HG02623 (cell line): ENCODE measurements around the gene SMG6.
"Not testable (repeated sequence)": the region's sequence is repeated elsewhere in the genome, so short reads cannot be mapped to it uniquely, and the experiment has no call there.

Experiments used
- ATAC-seq: cut with Tn5 transposase; IDR thresholded peaks from one replicate; pipeline ENCODE4 v1.9.1; 2021; ENCODE audit warnings: moderate library complexity; ENCODE audit not compliant: unreplicated experiment

SMG6 gene

DNA sequence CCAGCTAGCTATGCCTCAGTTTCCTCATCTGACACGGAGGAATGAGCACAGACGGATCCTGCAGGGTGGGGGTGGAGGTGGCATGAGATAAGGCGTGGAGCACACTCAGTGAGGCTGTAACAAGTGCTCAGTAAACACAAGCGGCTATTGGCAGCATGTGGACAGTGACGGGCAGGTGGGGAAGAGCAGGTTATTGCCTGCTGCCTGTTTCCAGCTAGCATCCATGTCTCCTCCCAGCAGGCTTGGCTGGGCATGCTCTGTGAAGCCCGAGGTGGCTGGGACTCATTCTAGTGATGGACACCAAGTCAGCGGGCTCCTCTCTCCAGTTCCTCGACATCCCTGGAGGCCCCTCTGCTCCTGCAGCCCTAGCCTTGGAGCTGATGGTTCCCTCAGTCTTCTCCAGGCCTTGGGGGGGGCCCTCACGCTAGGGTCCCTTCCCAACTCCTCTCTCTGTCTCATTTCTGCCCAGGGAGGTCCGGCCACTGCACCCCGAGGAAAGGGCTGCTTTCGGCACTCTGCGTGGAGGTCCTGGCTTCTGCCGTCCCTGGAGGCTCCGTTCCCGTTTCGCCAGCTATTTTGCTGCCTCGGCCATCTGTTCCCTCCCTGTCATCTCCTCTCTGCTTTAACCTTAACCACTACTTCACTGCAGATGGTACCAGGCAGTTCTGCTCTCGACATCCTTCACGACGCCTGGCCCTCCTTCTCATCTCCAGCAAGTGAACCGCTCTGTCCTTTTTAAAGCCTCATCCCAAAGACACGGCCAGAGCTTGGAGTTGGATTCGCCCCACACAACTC is 284.7 kb downstream of the SMG6 start:
- ATAC-seq, result no peak

DNA sequence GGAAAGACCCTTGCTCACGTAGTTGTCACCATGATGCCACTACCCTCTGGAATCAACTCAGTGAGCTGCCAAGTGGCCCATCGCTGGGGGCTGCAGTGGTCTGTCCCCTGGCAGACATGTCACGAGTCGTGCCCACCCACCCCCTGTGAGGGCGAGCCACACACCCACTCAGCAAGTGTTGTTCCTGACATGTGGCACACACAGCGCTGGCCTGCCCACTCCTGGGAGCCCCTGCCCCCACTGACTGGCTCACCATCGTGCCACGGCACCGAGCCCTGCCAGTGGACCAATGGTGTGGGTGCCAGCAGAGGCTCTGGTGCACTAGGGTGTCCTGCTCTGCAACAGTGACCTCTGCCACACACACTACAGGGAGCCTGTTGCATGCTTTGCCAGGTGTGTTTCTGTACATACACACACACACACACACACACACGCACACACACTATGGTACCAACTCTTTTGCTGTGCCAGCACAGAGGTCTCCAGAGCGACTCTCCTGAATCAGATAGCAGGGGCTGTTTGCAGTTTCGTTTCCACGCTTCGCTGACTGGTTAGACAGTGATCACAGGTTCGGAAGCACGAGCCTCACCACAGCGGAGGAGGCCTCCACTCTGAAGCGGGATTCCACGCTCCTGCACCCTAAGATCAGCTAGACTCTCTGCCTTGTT is 286.2 kb downstream of the SMG6 start:
- no peak for ATAC-seq

DNA sequence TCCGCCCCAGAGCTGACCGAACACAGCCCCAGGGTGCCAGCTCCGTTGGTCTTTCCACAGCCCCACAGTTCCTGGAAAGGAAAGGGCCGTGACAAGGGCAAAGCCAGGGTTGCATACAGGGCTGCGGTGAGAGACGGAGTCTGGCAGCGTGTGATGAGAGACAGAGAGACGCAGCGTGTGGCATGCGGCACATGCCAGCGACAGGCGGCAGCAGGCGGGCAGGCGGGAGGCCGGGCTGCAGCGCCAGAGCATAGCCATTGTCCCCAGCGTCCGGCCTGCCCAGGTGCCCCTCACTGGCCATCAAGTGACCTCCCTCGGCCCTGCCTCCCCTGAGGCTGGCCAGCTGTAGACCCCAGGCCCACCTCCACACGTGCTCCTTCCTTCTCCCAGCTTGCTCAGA is 287.1 kb downstream of the SMG6 start:
- no peak for ATAC-seq

DNA sequence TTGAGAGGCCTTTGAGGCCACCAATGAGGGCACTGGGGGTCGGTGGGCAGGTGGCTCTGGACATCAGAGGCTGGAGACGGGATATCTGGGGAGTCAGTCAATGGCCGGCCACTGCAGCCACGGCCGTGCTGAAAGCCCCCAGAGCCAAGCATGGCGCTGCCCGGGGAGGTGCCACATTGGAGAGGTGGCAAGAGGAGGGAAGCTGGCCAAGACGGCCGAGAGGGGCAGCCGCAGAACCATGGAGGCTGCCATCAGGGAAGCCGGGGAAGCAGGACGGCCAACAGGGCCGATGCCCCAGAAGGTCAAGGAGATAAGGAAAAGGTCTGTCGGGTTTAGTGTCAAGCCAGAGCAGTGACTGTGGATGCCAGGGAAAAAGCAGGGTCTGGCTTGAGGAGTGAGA is 288.3 kb downstream of the SMG6 start:
- ATAC-seq, result no peak

DNA sequence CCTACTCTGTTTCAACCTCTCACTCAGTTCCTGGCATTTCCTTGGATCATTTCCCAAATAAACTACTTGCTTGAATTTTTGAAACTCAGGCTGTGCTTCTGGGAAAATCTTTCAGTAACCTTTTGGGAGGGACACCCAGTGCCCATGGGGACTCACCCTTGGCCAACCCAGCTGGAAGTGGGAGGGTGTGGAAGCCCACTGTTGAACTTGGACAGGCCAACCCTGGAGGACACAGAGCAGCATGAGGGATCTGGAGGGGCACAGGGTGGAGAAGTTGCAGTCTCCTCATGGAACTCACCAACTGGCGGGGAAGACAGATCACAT is 289.6 kb downstream of the SMG6 start:
- no peak for ATAC-seq

DNA sequence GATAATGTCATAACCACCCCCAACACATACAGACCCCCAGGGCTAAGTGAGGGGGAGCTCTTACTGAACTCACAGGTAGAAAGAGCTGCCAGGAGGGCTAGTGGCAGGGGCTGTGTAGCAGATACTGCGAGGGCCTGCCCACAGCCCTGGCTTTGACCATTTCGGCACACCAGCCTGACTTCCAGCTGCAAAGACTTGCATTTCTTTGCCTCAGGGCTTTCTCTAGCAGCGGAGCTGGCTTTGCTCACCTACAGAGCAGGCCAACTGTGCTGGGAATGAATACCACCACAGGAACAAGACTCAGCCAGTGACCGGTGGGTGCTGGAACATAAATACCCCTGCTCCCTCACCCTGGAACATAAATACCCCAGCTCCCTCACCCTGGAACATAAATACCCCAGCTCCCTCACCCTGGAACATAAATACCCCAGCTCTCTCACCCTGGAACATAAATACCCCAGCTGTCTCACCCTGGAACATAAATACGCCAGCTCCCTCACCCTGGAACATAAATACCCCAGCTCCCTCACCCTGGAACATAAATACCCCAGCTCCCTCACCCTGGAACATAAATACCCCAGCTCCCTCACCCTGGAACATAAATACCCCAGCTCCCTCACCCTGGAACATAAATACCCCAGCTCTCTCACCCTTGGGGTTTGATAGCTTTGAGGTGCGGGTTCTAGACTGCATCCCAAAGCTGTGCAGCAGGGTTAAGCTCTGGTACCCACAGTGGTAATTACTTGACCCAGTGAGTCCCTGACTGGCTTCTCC is 290.2 kb downstream of the SMG6 start:
- ATAC-seq, result not testable (repeated sequence)

DNA sequence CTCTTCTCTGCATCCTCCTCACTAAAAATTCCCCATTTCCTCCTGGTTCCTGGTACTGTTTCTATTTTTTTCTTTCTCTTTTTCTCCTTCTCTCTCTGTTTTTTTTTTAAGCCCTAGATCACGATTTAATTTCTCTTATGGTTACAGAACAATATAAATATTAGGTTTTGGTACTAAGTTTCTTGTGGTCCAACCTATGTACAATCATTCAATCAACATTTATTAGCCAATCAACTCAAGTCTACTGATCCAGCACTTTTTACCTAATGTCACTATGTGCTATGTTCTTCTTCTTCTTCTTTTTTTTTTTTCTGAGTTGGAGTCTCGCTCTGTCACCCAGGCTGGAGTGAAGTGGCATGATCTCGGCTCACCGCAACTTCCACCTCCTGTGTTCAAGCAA is 291.1 kb downstream of the SMG6 start:
- ATAC-seq, result no peak

DNA sequence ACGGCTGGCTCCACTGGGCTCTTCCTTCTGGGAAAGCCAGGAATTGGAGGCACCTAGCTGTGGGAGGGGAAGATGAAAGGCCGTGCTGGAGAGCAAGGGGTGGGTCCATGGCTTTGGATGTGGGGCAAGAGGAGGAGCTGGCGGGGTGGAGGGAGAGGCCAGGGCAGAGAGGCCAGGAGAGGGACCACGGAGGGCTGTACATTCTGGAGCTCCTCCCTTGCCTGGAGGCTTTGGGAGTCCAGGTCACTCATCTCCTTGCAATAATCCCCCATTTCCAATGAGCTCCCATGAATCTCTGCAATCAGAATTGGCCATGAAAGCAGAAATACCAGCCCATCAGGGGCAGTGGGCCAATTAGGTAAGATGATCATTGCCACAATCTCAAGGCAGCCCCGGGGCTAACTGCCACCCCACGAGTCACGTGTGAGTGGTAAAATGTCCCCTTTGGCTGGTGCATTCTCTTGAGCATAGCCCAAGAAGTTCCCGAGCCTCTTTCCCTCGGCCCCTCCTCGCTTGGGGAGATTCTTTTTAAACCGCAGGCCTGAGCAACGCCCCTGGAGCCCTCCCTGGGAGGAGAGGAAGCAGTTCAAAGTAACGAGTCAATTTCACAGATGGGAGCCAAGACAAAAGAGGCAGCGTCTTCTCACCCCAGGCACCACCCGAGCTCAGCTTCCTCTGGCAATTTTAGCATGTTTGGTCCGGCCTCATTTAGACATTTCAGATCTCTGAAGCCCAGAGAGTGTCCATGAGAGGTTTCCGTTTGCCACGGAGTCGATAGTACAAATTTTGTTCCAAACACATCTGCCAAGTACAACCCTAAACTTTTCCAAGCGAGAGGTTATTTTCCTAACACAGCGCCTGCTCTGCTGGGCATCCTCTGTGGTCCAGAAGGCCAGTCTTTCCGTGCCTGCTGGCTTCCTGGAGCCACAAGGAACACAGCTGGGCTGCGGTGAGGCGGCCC is 291.9 kb downstream of the SMG6 start:
- ATAC-seq, result no peak
